IPS-18c (cell line): Measurements from ENCODE around the gene AIRE.
"Not testable (repeated sequence)": the region's sequence is repeated elsewhere in the genome, so short reads cannot be mapped to it uniquely, and the experiment has no call there.

Experiments used
- H3K4me3 ChIP-seq: 2 replicates; pipeline ENCODE4 v1.7.0; 2013; ENCODE audit warnings: low read depth, mild to moderate bottlenecking, low read length, moderate library complexity; ENCODE audit not compliant: insufficient read depth
- H3K9me3 ChIP-seq: one replicate; pipeline ENCODE4 v1.6.1; 2013; ENCODE audit warnings: mild to moderate bottlenecking, low read length, moderate library complexity; ENCODE audit not compliant: control insufficient read depth, insufficient read depth

Gene AIRE

DNA sequence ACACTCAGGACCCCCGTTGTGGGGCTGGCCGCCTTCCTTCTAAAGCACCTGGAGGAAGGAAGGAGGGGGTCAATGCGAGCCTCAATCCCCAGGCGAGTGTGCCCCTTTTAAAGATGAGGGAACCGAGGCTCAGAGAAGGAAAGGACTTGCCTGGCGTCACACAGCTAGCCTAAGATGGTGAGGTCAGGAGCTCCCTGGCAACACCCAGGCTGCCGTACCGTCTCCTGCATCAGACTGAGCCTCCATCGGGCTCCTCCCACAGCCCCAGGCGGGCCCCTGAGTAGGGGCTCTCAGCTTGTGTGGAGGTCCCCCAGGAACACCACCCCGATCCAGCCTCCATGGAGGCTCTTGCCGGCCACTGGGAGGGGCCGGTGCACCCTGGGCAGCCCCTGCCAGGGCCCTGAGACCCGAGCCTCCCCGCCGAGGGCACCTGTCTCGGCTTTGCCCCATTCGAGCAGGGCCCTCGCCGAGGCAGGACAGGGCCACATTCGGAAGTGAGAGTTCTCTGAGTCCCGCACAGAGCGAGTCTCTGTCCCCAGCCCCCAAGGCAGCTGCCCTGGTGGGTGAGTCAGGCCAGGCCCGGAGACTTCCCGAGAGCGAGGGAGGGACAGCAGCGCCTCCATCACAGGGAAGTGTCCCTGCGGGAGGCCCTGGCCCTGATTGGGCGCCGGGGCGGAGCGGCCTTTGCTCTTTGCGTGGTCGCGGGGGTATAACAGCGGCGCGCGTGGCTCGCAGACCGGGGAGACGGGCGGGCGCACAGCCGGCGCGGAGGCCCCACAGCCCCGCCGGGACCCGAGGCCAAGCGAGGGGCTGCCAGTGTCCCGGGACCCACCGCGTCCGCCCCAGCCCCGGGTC is at the start of gene AIRE:
AIRE (plus strand) TSS at position 739 of the 855 bp plus-strand sequence. CDS start 131 bp downstream, outside the sequence.
- Histone ChIP-seq H3K4me3 (no peak within 1 kb of the TSS), H3K9me3 (no peaks in the 10 kb centered on the region)

- not testable (repeated sequence) for H3K4me3 ChIP-seq, H3K9me3 ChIP-seq
Measured at GRCh38 chr21:44240353-44240752, 45.3 kb upstream of the AIRE start.

DNA sequence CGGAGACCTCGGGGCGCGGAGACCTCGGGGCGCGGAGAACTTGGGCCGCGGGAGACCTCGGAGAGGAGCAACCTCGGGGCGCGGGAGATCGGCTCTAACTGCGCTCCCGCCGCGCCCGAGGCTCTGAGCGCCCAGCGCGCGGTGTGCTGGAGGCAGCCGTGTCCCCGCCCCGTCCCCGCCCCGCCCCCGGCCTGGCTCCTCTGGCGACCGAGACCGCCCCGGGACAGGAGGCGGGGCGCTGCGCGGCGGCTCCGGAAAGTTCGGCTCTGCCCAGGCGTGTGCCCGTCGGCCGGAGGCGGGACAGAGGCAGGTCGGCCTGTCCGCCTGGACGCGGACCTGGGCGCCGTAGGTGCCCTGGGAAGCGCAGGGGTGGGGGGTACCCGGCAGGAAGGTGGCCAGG is 44.8 kb upstream of the AIRE start, which contains the start of gene ICOSLG:
ICOSLG (minus strand) TSS at position 102 of the 400 bp plus-strand sequence. CDS start 126 bp downstream, outside the sequence.
- not testable (repeated sequence) for H3K4me3 ChIP-seq, H3K9me3 ChIP-seq

DNA sequence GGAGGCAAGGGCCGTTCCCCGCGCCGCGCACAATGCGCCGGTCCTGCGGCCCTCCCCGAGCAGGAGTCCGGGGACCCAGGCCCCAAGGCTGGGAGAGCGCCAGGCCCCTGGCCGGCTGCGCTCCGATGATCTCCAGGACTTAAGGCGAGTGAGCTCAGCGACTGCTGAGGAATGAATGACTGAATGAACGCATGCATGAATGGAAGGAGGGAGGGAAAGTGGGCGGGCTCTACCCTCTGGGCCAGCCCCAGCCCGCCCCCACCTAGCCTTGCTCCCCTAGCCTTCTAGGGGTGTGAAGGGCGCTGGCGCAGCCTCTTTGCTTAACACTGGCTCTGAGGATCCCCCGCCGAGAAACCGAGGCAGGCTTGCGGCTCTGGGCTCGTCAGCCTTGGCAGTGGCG is 44.4 kb upstream of the AIRE start:
- not testable (repeated sequence) for H3K9me3 ChIP-seq, H3K4me3 ChIP-seq

GRCh38 chr21:44243980-44244379 is 41.7 kb upstream of the AIRE start:
- H3K9me3 ChIP-seq, H3K4me3 ChIP-seq: not testable (repeated sequence)

GRCh38 chr21:44247904-44248303 is 37.8 kb upstream of the AIRE start:
- not testable (repeated sequence) for H3K4me3 ChIP-seq, H3K9me3 ChIP-seq

GRCh38 chr21:44249204-44250037 is 36.3 kb upstream of the AIRE start:
- H3K4me3 ChIP-seq, H3K9me3 ChIP-seq: not testable (repeated sequence)

DNA sequence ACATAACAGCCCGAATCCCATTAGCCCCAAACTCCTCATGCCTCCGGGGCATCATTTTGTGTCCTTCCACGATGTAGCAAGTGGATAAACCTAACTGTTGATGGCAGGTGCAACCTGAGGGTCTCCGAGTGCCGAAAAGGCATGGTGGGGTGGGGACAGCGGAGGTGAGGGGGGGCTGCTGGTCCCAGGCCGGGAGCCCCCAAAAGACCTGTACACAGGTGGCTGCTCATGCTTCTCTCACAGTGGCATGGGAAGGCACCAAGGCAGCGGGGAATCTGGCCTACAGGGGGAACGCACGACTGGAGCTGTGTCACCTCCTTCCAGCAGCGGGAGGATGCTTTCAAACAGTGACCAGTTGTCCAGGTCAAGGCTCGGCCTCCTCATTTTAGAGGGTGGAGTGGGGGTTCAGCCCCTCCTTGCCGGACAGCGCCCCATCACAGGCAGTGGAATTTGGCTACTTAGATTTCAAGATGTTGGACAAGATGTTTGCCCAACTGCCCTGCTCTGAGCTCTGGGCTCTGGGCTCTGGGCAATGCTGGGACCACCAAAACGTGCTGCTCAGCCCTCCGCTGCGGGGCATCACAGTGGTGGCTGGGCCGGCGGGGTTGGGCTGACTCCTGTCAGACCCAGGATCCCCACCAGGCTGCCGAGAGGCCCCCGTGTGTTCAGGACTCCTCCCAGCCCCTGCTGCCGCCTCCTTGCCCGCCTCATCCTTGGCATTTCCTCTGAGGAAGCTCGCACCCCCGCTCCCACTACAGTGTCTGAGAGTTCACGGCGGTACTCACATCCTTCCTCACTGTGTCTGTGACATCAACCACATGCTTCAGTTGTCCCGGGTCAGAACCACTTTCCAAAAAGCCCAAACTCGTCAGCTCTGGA is 31.6 kb upstream of the AIRE start:
- Histone ChIP-seq H3K9me3 (peaks cover 3% of the 10 kb centered on the region), H3K4me3 (no peak overlapping the region)

DNA sequence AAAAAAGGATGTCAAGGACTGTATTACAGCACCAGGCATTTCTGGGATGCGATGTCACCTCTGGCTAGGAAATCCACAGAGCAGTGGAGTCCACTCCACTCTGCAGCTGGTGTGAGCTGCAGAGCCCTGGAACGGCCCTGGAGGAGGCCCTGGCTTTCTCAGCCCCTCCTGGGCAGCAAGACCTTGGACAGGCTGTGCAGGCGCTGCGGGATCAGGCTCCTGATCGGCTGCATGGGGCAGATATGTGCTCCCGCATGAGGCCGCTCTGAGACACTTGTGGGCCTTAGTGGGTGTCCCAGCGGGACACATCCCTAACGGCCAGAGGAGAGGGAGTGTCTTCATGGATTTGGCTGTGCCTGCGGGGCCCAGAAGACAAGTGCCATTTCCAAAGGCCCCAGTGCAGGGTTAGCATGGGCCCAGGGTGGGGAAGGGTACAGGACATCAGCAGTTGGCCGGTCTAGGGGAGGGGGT is 30.1 kb upstream of the AIRE start:
- Histone ChIP-seq H3K9me3 (peaks cover 3% of the 10 kb centered on the region), H3K4me3 (no peak overlapping the region)

DNA sequence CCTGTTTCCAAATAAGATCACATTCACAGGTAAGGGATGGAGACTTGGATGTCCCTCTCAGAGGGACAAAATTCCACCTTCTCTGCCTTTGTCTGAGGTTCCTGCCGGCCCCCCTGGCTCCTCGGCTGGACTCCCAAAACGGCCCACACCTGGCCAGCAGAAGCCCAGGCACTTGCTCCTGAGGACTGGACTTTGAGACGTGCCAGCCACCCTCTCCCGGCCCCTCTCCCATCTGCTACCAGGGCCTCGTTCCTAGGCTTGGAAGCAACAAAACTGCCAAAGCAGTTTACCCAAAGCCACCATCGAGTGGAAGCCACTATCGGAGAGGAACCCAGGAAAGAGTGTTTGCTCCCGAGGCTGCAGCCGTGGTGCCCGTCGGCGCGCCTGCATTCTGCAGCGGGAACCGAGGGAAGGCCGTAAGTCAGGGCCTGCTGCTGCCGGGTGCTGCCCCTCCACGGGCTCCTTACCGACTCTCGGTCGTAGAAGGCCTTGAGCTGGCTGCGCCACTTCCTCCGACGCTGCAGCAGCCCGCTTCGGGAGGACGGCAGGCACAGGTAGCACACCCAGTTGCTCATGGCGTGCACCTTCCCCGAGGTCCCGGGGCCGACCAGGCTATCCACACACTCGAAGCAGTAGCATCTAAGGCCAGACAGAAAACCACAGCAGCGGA is 27.5 kb upstream of the AIRE start:
- Histone ChIP-seq H3K9me3 (peaks cover 3% of the 10 kb centered on the region), H3K4me3 (no peak overlapping the region)

DNA sequence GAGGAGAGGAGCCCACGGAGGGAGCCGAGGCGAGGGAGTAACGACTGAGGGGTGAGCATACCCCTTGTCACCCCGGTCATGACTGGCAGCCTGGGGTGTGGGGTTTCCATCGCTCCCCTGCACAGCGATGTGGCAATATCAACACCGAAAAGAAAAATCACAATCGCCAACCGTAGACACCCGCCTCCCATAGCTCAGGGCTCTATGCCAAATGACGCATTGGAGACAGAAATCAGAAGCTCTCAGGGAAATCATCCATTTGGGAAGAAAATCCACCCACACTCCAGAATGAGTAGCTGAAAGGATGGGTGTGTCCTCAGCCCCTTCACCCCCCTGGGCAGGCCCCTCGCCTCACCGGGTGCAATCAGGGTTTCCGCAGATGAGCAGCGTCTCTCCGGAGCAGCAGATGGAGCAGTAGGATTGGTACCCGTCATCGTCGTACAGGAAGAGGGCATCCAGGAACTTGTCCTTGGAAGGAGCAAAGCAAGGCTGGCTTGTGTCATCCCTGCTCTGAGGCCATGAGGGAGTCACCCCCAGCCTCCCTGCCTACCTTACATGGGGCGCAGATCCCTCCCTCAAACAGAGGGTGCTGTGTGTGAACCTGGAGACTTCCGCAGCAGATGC is 26.5 kb upstream of the AIRE start:
- H3K4me3 ChIP-seq = no peak overlapping the region
- H3K9me3 ChIP-seq = peaks cover 3% of the 10 kb centered on the region

DNA sequence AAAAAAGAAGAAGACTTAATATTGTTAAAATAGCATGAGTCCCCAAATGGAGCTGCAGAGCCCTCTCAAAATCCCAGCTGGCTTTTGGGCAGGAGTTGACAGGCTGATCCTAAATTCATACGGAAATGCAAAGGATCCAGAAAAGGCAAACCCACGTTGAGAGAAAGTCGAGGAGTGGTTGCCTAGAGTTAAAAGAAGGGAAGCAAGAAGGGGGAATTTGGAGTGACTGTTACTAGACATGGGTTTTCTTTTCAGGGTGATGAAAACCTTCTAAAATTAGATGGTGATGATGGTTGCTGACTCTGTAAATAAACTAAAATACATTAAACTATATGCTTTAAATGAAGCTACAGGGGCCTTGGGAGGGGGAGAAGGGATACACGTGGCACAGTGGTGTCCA is 25.6 kb upstream of the AIRE start:
- Histone ChIP-seq H3K9me3 (peaks cover 3% of the 10 kb centered on the region), H3K4me3 (no peak overlapping the region)

DNA sequence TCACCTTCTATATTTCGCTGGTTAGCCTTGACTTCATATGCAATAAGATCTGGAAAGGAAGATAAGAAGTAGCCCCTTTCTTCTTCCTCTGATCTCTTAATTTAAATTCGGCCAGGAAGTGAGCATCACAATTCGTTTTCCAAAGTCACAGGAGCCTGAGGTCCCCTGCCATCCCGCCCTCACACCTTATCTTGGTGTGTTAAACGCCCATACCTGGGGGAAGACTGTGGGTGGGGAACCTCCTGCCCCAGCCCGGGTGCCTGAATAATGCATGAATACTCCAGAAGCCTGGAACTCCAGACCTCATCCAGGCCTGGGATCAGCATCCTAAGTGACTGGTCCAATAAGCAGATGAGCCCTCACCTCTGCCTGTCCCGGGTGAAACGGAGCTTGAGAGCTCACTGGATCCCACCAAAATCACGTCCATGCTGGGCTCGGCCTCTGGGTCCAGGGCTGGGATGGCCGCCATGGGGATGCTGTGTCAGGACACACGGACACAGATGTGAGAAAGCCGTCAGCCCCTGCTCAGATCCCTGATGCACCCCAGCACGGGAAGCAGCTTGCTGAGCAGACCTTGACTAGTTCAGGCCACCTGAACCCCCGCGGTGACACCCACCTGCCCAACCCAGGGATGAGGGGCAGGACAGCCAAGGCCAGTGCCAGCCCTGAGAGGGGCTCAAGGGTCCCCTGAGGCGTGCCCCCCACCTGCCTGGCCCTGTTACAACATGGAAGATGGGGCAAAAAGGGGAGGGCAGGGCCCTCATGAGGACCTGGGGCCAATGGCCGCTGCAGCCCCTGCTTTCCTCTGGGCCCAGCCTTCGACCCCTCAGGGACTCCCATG is 24.7 kb upstream of the AIRE start:
- Histone ChIP-seq H3K4me3 (no peak overlapping the region), H3K9me3 (no peaks in the 10 kb centered on the region)

DNA sequence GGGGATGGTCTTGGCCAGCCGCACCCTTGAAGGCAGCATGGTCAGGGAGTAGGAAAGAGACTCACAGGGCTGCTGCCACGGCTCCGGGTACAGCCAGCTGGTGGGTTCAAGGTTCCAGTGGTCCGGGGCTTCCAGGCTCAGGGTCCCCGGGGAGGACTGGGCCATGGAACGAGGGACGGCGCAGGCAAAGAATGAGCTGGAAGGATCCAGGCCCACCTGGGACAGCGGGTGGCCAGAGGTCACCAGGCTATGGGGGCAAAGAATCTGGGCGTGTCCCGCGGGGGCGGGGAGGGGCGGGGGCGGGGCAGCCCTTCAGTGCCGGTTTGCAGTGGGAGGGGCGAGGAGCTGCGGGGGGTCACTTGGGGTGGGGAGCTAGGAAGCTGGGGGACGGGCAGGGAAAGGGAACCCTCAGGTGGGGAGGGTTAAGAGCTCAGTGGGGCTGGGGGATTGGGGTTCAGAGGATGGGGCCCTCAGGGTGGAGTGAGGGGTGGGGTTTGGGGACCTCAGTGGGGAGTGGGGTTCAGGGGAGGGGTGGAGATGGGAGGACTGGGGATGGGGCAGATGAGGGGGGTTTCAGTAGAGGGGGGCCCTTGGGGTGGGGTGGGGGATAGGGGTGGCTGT is 23.9 kb upstream of the AIRE start, which contains the start of gene DNMT3L:
DNMT3L (minus strand) TSS at position 223 of the 621 bp plus-strand sequence. CDS start 638 bp downstream, outside the sequence.
- H3K4me3 ChIP-seq = no peak within 1 kb of the TSS
- H3K9me3 ChIP-seq = no peaks in the 10 kb centered on the region
